GM23338 (cell line): ENCODE data around the gene APCDD1L. TPM values are rescaled to one million over a fixed set of nuclear protein-coding genes. Genes with fewer than 3 reads are reported as not detected.

Experiments used
- ATAC-seq: fragments of 200-7000 bp; cut with Tn5 transposase; 3 replicates; pipeline ENCODE4 v1.9.1; 2020
- DNase-seq: peaks from one replicate; pipeline ENCODE4 v3.0.0-alpha.2; 2015; ENCODE audit warnings: low spot score
- H2AFZ ChIP-seq: fragments of 200-600 bp; sonication (generic); 2 replicates; pipeline ENCODE4 v1.8.0; 2016; ENCODE audit warnings: antibody characterized with exemption, mild to moderate bottlenecking, moderate library complexity
- H3F3A ChIP-seq: fragments of 200-600 bp; sonication (generic); replicated peaks from 2 replicates; pipeline ENCODE4 v1.8.0; 2017; ENCODE audit warnings: antibody characterized with exemption, mixed run types, low read depth
- H3K27ac ChIP-seq: fragments of 200-600 bp; sonication (generic); 2 replicates; pipeline ENCODE4 v1.6.1; 2016; ENCODE audit warnings: low read depth
- H3K27me3 ChIP-seq: fragments of 200-600 bp; sonication (generic); 2 replicates; pipeline ENCODE4 v1.8.0; 2016; ENCODE audit warnings: mild to moderate bottlenecking, mixed run types, moderate library complexity; ENCODE audit not compliant: insufficient read depth
- H3K36me3 ChIP-seq: fragments of 200-600 bp; sonication (generic); 2 replicates; pipeline ENCODE4 v1.8.0; 2016; ENCODE audit warnings: mild to moderate bottlenecking; ENCODE audit not compliant: insufficient read depth
- H3K4me1 ChIP-seq: fragments of 200-600 bp; sonication (generic); 2 replicates; pipeline ENCODE4 v1.8.0; 2016; ENCODE audit warnings: mild to moderate bottlenecking, moderate library complexity; ENCODE audit not compliant: insufficient read depth
- H3K4me2 ChIP-seq: fragments of 200-600 bp; sonication (generic); 2 replicates; pipeline ENCODE4 v1.7.1; 2017; ENCODE audit warnings: mixed run types
- H3K4me3 ChIP-seq: fragments of 200-600 bp; sonication (generic); 2 replicates; pipeline ENCODE4 v1.6.1; 2016; ENCODE audit warnings: mixed run types
- H3K79me2 ChIP-seq: fragments of 200-600 bp; sonication (generic); replicated peaks from 2 replicates; pipeline ENCODE4 v1.8.0; 2017; ENCODE audit warnings: mild to moderate bottlenecking; ENCODE audit not compliant: insufficient read depth
- H3K9me2 ChIP-seq: fragments of 200-600 bp; sonication (generic); 2 replicates; pipeline ENCODE4 v1.8.0; 2017; ENCODE audit not compliant: insufficient read depth
- H4K20me1 ChIP-seq: fragments of 200-600 bp; sonication (generic); replicated peaks from 2 replicates; pipeline ENCODE4 v1.8.0; 2017; ENCODE audit warnings: mild to moderate bottlenecking; ENCODE audit not compliant: insufficient read depth
- H3K27ac Mint-ChIP-seq: 2 replicates; pipeline ENCODE4 v1.8.0; 2020; ENCODE audit warnings: inconsistent platforms, mild to moderate bottlenecking, moderate library complexity, mixed read lengths
- H3K27me3 Mint-ChIP-seq: 3 replicates; pipeline ENCODE4 v1.8.0; 2022; ENCODE audit warnings: low read depth, mild to moderate bottlenecking, moderate library complexity, mixed read lengths, inconsistent platforms; ENCODE audit not compliant: insufficient read depth, poor library complexity
- H3K36me3 Mint-ChIP-seq: 3 replicates; pipeline ENCODE4 v1.8.0; 2021; ENCODE audit warnings: low read depth, mild to moderate bottlenecking, inconsistent platforms, moderate library complexity, mixed read lengths
- H3K4me1 Mint-ChIP-seq: 3 replicates; pipeline ENCODE4 v1.8.0; 2020; ENCODE audit warnings: mild to moderate bottlenecking, inconsistent platforms, mixed read lengths
- H3K4me3 Mint-ChIP-seq: 3 replicates; pipeline ENCODE4 v1.8.0; 2021; ENCODE audit warnings: moderate library complexity, mild to moderate bottlenecking, inconsistent platforms, mixed read lengths
- H3K9me3 Mint-ChIP-seq: 3 replicates; pipeline ENCODE4 v1.8.0; 2020; ENCODE audit warnings: moderate library complexity, mild to moderate bottlenecking, inconsistent platforms, mixed read lengths
- CREB1 ChIP-seq: fragments of 250-450 bp; sonication (Bioruptor Pico); IDR thresholded peaks from 2 replicates; pipeline ENCODE4 v1.5.0; 2020; ENCODE audit warnings: low read depth, mild to moderate bottlenecking, moderate library complexity
- EZH2 ChIP-seq: fragments of 200-600 bp; sonication (generic); IDR thresholded peaks from one replicate; pipeline ENCODE4 v1.8.0; 2017; ENCODE audit warnings: antibody characterized with exemption, mild to moderate bottlenecking, low read depth; ENCODE audit not compliant: unreplicated experiment
- EZH2phosphoT487 ChIP-seq: fragments of 200-600 bp; sonication (generic); IDR thresholded peaks from one replicate; pipeline ENCODE4 v1.8.1; 2018; ENCODE audit warnings: antibody characterized with exemption; ENCODE audit not compliant: unreplicated experiment
- JUNB ChIP-seq: IDR thresholded peaks from one replicate; pipeline ENCODE4 v1.6.1; 2016; ENCODE audit warnings: antibody characterized with exemption; ENCODE audit not compliant: unreplicated experiment
- NANOG ChIP-seq: IDR thresholded peaks from 2 replicates; pipeline ENCODE4 v1.6.1; 2016; ENCODE audit warnings: antibody characterized with exemption, borderline replicate concordance
- POLR2AphosphoS5 ChIP-seq: IDR thresholded peaks from 2 replicates; pipeline ENCODE4 v1.6.1; 2016; ENCODE audit warnings: antibody characterized with exemption, low read depth
- STAT1 ChIP-seq: IDR thresholded peaks from one replicate; pipeline ENCODE4 v1.6.1; 2016; ENCODE audit warnings: antibody characterized with exemption; ENCODE audit not compliant: unreplicated experiment
- ZNF114 ChIP-seq: fragments of 250-450 bp; sonication (Bioruptor Pico); IDR thresholded peaks from 2 replicates; pipeline ENCODE4 v1.5.0; 2020; ENCODE audit warnings: mild to moderate bottlenecking, moderate library complexity
- ZNF331 ChIP-seq: fragments of 250-450 bp; sonication (Bioruptor Pico); IDR thresholded peaks from 2 replicates; pipeline ENCODE4 v1.5.0; 2020; ENCODE audit warnings: low read depth, mild to moderate bottlenecking, moderate library complexity
- polyA plus RNA-seq: library from polyadenylated mRNA; unstranded; fragments of >200 nt; fragmentation: Nextera tagmentation; extraction: Ambion mirVana; gene quantifications from 2 replicates; pipeline ENCODE4 v1.2.1, GENCODE V29; 2016
- total RNA-seq: library from RNA; depleted of rRNA; stranded (reverse); fragments of >200 nt; shearing (Covaris generic); gene quantifications from 2 replicates; pipeline ENCODE4 v1.2.3, GENCODE V29; 2014
- TF ChIP-seq, protein P1 (sequence below): IDR thresholded peaks from 2 replicates; pipeline ENCODE4 v1.6.1; 2016; ENCODE audit warnings: antibody characterized with exemption
- TF ChIP-seq, protein P2 (sequence below): IDR thresholded peaks from one replicate; pipeline ENCODE4 v1.6.1; 2018; ENCODE audit warnings: antibody characterized with exemption; ENCODE audit not compliant: unreplicated experiment
- TF ChIP-seq, protein P3 (sequence below): fragments of 250-450 bp; sonication (Bioruptor Pico); IDR thresholded peaks from 2 replicates; pipeline ENCODE4 v1.5.0; 2020; ENCODE audit warnings: mild to moderate bottlenecking, moderate library complexity
- TF ChIP-seq, protein P4 (sequence below), 2 experiments: fragments of 200-600 bp in 1 of 2; sonication (generic) in 1 of 2; conservative IDR thresholded peaks; 2 replicates each; pipeline versions ENCODE4 v1.5.1 to v1.6.1; 2016 to 2017; ENCODE audit warnings: antibody characterized with exemption in 2 of 2, low read depth in 2 of 2, mild to moderate bottlenecking in 2 of 2, moderate library complexity in 1 of 2

The APCDD1L gene
- total and polyA plus RNA-seq, 2 experiments from 2014 or later: 1.8 to 4.6 TPM

DNA sequence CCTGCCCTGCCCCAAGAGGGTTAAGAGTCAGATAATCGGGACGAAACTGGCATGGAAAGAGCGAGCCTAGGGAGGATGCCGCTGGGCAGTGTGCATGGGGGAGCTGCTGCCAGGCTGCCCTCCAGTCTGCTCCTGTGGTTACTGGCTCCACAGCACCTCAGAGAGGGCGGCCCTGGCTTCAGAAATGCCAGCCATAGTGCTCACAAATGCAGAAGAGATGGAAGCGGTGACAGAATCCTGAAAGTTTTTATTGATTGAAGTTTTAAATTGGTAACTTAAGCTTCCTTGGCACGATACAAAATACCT is 68.3 kb downstream of the APCDD1L start:
- Histone ChIP-seq H3K79me2 (peaks cover 2% of the 10 kb centered on the region; the same call in 1 of the 2 replicates), H3K27ac (peak overlapping the region; percentile 60; the same call in 1 of the 2 replicates), H3K9me2 (no peaks in the 10 kb centered on the region), H3K4me2 (no peak overlapping the region), H3K4me1 (peaks cover 13% of the 10 kb centered on the region), H3K36me3 (0 out of 2 replicates have a peak, but pooled peaks cover 5% of the 10 kb centered on the region), H3K27me3 (no peaks in the 10 kb centered on the region), H3F3A (no peaks in the 10 kb centered on the region; the same call in 1 of the 2 replicates), H3K4me3 (no peak overlapping the region), H4K20me1 (no peaks in the 10 kb centered on the region; the same call in 1 of the 2 replicates), H2AFZ (no peak overlapping the region)
- no peaks in the 10 kb centered on the region for H3K9me3 Mint-ChIP-seq
- H3K27me3 Mint-ChIP-seq: peaks cover 10% of the 10 kb centered on the region
- H3K36me3 Mint-ChIP-seq: peaks cover 25% of the 10 kb centered on the region; the same call in 2 of the 3 replicates
- DNase-seq: no peak
- peaks cover 30% of the 10 kb centered on the region for H3K4me1 Mint-ChIP-seq
- H3K27ac Mint-ChIP-seq: no peak overlapping the region
- peak; percentile 48 for ATAC-seq
- H3K4me3 Mint-ChIP-seq: no peak overlapping the region
- TF ChIP-seq, protein P1, sequence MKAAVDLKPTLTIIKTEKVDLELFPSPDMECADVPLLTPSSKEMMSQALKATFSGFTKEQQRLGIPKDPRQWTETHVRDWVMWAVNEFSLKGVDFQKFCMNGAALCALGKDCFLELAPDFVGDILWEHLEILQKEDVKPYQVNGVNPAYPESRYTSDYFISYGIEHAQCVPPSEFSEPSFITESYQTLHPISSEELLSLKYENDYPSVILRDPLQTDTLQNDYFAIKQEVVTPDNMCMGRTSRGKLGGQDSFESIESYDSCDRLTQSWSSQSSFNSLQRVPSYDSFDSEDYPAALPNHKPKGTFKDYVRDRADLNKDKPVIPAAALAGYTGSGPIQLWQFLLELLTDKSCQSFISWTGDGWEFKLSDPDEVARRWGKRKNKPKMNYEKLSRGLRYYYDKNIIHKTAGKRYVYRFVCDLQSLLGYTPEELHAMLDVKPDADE: no peak
- TF ChIP-seq POLR2AphosphoS5 (no peak), EZH2 (no peak), JUNB (no peak), ZNF331 (CRISPR knock-in tag) (no peak), STAT1 (no peak), CREB1 (CRISPR knock-in tag) (no peak), NANOG (no peak), EZH2phosphoT487 (no peak), ZNF114 (CRISPR knock-in tag) (no peak)
- TF ChIP-seq, protein P2, sequence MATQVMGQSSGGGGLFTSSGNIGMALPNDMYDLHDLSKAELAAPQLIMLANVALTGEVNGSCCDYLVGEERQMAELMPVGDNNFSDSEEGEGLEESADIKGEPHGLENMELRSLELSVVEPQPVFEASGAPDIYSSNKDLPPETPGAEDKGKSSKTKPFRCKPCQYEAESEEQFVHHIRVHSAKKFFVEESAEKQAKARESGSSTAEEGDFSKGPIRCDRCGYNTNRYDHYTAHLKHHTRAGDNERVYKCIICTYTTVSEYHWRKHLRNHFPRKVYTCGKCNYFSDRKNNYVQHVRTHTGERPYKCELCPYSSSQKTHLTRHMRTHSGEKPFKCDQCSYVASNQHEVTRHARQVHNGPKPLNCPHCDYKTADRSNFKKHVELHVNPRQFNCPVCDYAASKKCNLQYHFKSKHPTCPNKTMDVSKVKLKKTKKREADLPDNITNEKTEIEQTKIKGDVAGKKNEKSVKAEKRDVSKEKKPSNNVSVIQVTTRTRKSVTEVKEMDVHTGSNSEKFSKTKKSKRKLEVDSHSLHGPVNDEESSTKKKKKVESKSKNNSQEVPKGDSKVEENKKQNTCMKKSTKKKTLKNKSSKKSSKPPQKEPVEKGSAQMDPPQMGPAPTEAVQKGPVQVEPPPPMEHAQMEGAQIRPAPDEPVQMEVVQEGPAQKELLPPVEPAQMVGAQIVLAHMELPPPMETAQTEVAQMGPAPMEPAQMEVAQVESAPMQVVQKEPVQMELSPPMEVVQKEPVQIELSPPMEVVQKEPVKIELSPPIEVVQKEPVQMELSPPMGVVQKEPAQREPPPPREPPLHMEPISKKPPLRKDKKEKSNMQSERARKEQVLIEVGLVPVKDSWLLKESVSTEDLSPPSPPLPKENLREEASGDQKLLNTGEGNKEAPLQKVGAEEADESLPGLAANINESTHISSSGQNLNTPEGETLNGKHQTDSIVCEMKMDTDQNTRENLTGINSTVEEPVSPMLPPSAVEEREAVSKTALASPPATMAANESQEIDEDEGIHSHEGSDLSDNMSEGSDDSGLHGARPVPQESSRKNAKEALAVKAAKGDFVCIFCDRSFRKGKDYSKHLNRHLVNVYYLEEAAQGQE: no peak
- TF ChIP-seq, protein P3, sequence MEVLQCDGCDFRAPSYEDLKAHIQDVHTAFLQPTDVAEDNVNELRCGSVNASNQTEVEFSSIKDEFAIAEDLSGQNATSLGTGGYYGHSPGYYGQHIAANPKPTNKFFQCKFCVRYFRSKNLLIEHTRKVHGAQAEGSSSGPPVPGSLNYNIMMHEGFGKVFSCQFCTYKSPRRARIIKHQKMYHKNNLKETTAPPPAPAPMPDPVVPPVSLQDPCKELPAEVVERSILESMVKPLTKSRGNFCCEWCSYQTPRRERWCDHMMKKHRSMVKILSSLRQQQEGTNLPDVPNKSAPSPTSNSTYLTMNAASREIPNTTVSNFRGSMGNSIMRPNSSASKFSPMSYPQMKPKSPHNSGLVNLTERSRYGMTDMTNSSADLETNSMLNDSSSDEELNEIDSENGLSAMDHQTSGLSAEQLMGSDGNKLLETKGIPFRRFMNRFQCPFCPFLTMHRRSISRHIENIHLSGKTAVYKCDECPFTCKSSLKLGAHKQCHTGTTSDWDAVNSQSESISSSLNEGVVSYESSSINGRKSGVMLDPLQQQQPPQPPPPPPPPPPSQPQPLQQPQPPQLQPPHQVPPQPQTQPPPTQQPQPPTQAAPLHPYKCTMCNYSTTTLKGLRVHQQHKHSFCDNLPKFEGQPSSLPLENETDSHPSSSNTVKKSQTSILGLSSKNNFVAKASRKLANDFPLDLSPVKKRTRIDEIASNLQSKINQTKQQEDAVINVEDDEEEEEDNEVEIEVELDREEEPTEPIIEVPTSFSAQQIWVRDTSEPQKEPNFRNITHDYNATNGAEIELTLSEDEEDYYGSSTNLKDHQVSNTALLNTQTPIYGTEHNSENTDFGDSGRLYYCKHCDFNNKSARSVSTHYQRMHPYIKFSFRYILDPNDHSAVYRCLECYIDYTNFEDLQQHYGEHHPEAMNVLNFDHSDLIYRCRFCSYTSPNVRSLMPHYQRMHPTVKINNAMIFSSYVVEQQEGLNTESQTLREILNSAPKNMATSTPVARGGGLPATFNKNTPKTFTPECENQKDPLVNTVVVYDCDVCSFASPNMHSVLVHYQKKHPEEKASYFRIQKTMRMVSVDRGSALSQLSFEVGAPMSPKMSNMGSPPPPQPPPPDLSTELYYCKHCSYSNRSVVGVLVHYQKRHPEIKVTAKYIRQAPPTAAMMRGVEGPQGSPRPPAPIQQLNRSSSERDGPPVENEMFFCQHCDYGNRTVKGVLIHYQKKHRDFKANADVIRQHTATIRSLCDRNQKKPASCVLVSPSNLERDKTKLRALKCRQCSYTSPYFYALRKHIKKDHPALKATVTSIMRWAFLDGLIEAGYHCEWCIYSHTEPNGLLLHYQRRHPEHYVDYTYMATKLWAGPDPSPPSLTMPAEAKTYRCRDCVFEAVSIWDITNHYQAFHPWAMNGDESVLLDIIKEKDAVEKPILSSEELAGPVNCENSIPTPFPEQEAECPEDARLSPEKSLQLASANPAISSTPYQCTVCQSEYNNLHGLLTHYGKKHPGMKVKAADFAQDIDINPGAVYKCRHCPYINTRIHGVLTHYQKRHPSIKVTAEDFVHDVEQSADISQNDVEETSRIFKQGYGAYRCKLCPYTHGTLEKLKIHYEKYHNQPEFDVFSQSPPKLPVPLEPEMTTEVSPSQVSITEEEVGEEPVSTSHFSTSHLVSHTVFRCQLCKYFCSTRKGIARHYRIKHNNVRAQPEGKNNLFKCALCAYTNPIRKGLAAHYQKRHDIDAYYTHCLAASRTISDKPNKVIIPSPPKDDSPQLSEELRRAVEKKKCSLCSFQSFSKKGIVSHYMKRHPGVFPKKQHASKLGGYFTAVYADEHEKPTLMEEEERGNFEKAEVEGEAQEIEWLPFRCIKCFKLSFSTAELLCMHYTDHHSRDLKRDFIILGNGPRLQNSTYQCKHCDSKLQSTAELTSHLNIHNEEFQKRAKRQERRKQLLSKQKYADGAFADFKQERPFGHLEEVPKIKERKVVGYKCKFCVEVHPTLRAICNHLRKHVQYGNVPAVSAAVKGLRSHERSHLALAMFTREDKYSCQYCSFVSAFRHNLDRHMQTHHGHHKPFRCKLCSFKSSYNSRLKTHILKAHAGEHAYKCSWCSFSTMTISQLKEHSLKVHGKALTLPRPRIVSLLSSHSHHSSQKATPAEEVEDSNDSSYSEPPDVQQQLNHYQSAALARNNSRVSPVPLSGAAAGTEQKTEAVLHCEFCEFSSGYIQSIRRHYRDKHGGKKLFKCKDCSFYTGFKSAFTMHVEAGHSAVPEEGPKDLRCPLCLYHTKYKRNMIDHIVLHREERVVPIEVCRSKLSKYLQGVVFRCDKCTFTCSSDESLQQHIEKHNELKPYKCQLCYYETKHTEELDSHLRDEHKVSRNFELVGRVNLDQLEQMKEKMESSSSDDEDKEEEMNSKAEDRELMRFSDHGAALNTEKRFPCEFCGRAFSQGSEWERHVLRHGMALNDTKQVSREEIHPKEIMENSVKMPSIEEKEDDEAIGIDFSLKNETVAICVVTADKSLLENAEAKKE (CRISPR knock-in tag): no peak
- TF ChIP-seq, protein P4, sequence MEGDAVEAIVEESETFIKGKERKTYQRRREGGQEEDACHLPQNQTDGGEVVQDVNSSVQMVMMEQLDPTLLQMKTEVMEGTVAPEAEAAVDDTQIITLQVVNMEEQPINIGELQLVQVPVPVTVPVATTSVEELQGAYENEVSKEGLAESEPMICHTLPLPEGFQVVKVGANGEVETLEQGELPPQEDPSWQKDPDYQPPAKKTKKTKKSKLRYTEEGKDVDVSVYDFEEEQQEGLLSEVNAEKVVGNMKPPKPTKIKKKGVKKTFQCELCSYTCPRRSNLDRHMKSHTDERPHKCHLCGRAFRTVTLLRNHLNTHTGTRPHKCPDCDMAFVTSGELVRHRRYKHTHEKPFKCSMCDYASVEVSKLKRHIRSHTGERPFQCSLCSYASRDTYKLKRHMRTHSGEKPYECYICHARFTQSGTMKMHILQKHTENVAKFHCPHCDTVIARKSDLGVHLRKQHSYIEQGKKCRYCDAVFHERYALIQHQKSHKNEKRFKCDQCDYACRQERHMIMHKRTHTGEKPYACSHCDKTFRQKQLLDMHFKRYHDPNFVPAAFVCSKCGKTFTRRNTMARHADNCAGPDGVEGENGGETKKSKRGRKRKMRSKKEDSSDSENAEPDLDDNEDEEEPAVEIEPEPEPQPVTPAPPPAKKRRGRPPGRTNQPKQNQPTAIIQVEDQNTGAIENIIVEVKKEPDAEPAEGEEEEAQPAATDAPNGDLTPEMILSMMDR (conservative IDR thresholded peaks at IDR 0.05; ENCODE audit: low read depth in 2 of 2): no peak; a peak in 1 of 4 replicates
